HS-5 (cell line): ENCODE results near the gene CAV3.
A peak's percentile ranks its signal among the peaks of the same experiment; 100 is the strongest.

Experiments
- DNase-seq: peaks from one replicate; pipeline ENCODE4 v3.0.0-alpha.2; 2012; ENCODE audit warnings: low read depth

CAV3 gene

DNA sequence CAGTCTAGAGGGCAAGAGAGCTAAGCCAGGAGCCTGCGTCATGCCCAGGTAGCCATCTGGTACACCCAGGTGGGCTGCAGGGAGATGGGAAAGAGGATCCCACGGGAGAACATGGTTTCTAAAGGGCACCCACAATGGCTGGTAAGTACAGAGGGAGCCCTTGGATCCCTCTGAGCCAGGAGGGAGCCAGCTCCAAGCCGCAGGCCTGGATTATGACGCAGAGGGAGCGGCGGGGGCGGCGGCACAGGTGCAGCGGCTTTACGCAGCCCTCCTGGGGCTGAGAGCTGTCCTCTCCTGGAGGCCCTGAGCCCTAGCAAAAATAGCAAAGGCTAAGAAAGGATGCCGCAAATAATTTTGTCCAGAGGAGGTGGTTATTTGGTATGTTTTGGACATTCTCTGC, 2.8 kb downstream of the CAV3 start:
- no peak for DNase-seq

DNA sequence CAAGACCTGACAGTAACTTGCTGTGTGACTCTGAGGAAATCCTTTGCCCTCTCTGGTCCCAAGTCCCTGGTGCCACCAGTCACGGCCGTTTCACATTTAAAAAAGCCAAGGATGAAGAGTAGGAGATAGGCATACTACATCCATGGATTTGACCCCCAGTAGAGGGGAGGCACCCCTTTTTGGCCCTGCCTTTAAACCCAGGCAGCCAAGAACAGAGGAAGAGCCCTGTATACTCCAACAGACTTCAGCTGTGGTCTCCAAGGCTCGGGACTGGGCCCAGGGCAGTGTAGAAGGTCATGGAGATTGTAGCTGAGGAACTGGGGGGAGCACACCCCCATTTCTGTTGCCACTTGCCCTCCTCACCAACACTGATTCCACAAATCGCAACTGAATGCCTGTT, 3.7 kb downstream of the CAV3 start:
- no peak for DNase-seq

DNA sequence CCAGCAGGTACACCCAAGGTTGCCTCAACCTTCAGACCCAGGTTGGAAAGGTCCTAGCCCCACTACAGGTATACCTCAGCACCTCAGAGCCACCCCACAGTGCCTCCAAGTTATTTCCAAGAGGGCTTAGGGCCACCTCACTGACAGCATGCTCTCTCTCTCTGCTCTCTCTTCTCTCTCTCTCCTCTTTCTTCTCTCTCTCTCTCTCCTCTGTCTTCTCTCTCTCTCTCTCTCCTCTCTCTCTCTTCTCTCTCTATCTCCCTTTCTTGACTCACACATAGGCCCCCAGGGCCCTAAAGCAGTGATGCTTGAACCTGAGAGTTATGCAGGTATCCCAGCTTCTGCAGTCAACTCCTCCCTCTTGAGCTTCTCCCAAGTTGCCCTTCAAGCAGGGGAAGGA, 4.2 kb downstream of the CAV3 start:
- no peak for DNase-seq

DNA sequence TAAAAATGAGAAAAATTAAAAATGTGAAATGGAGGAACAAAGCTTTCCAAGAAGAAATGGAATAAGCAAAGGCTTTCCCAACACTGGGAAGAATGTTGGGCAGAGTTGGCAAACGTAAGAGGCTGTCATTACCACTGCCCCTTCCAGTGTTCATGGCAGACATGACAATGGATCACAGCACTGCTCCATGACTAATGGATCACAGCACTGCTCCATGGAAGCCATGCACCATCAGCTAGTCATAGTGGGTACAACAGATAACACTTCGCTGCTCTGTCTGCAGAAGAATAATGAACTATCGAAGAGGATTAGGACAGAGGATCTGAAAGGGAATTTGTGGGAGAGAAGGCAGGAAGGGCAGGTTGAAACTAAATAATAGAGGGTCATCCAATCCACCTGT, 5.0 kb downstream of the CAV3 start:
- DNase-seq, result no peak

DNA sequence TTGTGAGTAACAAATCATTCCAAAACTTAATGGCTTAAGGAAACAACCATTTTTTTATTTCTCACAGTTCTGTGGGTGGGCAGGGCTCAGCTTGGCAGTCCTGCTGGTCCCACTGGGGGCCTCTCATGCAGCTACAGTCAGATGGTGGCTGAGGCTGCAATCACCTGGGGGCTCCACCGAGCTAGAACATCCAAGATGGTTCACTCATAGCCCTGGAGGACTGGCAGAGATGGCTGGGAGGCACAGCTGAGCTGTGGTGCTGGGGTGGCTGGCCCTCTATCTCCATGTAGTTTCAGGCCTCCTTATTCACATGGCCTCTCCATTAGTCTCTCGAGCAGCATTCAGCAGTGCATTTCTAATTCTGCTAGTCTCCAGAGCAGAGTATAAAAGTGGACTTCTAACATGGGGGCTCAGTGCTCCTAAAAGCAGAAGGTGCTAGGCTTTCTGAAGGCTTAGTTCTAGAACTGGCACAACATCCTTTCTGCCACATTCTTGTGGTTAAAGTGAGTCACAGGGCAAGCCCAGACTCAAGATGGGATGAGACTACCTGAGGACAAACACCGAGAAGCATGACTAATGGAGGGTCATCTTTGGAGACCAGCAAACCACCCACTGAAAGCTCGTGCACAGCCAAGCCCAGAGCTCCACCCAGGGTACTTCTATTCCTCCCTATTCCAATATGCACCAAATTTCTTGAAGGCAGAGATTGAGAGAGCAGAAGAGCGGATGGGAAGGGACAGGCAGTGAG, 6.3 kb downstream of the CAV3 start:
- peak; percentile 93 for DNase-seq

DNA sequence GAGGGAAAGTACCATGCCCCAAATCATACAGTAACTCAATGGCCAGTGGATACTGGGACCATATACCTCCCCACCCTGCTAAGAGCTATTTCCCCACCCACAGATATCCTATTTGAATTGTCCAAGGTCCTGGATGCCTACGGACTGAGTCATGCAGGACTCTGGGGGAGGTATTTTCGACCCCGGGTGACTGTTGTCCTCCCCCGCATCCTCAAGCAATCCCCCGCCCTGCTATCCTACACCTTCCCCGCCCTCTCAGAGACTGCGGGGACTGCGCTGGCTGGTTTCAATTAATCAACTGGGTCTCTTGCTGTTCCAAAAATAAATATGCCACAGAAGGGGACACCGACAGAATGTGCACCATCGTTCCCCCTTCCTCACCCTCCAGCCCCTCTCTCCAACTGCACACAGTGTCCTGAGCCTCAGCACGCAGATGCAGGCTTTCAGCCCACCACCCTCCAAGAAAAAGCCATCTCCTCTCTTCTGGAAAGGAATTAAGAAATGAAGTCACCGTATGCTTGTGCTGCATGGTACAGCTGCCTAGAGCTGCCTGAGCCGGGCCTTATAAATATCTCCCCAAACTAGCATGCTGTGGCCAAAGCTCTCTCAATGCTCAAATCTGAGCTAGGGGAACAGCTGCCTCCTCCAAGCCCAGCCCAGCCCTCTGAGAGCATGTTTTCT, 8.1 kb downstream of the CAV3 start:
- peak; percentile 79 for DNase-seq

DNA sequence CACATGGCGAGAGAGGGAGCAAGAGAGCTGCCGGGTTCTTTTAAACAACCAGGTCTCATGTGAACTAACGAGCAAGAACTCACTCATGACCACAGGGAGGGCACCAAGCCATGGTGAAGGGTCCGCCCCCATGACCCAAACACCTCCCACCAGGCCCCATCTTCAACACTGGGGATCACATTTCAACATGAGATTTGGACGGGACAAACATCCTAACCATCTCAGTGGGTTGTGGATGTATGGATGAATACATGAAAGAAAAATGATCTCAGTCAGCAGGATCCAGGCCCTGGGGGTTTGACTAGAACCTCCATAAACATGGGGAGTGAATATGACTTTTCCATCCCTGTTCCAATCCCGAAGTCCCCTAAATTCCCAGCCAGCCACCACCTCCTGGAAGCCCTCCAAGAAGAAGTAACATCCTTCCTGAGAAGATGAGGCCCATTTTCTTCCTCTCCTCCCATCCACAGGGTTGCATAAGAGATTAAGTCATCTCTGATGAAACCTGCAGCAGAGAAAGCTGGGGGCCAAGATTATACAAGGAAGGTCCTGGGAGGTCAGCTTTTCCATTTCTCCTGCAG, 9.5 kb downstream of the CAV3 start:
- DNase-seq, result peak; percentile 58

DNA sequence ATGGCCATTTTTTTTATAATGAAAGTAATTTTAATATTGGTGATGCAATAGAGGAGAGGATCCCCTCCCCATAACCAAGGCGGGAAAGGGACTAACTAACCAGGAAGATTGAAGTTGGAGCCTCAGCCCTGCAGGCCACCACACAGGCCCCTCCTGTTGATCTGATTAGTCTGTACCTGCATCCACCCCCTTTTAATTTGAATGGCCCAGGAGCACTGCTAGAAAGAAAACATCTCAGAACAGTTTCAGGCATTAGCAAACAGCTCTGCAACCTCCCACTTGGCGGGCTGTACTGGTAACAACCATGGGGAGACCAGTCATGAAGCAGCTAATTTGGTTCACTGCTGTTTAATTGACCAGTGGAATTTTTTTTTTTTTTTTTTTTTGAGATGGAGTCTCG, 10.3 kb downstream of the CAV3 start:
- DNase-seq, result no peak

DNA sequence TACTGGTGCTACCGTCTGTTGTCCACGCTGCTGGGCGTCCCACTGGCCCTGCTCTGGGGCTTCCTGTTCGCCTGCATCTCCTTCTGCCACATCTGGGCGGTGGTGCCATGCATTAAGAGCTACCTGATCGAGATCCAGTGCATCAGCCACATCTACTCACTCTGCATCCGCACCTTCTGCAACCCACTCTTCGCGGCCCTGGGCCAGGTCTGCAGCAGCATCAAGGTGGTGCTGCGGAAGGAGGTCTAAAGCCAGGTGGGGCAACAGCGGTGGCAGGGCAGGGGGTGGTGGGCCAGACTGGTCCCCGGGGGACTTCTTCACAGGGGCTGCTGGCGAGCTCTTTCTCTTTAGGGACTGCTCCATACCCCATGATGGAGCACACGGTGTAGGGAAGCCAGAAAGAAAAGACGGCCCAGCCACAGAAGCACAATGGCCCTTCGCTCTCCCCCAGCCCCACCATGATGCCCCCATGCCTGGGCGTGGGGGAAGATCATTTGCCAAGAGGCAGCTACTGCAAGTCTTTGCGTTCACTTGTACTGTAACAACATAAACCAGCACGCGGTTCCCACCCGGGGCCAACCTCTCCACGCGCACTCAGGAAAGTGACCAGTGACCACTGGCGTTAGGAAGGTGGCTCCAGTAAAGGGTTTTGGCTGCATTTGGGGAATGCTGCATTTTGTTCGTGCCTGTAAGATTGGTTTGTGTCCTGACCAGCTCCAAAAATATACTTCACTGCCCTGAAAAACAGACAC, 12.2 kb downstream of the CAV3 start:
- no peak for DNase-seq

DNA sequence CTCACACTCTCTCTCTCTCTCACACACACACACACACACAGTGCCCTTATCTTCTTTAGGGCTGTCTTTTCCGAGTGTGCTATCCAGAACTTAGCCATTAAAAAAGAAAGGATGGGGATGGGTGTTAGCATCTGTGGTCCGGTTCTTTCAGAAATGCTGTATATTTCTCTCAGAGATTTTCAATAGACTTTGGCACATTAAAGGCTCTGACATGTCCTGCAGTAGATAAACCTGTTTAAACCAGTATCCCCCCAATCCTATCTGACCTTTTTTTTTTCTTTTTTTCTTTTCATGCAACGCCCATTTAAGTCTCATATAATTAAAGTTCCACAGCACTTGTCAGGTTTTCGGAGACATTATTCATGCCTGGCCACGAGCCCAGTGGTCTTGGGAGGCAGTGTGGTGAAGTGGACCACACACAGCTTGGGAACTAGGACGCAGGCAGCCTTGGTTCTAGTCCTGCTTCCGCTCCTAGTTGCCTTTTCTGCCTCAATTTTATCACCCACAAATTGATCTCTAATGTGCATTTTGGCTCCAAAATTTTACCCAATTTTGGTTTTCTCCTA, 13.3 kb downstream of the CAV3 start:
- DNase-seq, result no peak

DNA sequence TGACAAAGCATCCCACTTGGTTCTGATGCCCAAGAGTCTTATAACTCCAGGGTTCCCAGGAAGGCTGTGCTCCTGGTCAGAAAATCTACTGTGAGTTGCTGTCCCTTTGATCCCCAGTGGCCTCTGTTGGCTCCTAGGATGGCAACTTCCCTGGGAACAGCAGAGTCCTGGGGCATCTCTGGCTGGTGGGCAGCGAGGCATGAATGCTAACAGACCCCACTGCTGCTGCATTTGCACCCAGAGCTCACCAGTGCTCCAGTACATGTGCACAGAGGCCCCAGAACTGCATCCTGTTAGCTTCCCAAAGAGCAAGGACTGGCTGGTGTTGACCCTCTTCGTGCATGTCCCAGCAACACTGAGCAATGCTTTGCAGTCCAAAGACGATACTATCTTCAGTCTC, 15.7 kb downstream of the CAV3 start:
- DNase-seq, result no peak

DNA sequence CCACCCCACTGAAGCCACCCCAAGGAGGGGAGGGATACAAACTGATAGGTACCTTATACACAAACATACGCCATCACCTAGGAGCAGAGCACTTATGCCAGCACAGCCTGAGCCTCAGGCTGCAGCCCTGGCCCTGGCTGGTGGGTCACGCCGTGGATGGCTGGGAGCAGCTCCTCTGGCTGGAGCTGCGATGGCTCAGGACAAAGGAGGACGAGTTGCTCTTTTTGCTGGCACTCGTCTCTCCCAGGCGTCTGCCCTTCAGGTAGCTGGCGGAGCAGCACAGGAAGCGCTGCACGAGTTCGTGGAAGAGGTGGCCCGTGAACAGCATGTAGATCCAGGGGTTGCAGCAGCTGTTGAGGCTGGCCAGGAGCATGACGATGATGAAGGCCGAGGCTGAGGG, 19.2 kb downstream of the CAV3 start:
- no peak for DNase-seq

DNA sequence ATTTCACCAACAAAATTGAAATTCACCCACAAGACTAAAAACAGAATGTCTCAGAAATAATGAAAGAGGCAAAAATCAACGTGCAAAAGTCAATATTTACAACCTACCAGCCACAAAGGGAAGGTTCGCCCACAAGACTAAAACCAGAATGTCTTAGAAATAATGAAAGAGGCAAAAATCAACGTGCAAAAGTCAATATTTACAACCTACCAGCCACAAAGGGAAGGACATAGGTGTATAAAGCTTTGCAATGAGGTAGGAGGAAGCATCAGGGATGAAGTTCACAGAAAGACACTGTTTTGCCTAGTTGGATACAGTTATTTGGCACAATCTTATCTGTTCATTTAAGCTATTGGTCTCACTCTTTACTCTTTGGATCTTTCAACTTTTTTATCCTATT, 21.5 kb downstream of the CAV3 start:
- DNase-seq, result no peak

DNA sequence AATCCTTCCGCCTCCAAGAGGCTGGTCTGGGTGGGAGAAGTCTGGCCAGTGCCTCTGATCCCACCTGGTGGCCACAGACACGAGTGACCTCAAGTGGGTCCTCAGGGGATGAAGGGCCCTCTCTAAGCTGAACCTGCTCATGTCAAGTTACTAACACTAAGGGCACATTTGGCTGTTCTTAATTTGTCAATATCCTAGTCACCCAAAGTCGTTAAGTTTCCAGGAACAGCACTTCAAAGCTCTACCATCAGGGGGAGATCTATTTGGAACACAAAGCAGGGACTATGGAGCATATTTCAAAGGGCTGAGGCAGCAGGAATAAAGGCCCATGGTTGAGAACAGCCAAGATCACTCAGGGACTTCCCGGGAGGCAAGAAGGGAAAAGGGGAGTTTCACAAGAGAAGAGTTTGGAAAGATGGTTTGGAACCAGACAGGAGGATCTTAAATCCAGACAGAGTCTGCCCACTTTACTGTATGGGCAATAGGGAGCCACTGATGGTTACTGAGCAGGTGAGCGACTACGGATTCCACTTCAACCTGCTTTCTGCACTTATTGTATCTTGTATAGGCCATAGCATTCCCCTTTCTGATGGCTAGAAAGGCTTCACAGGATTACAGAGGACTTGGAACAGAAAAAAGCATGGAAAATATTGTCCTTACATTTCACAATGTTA, 22.1 kb downstream of the CAV3 start:
- DNase-seq, result no peak

DNA sequence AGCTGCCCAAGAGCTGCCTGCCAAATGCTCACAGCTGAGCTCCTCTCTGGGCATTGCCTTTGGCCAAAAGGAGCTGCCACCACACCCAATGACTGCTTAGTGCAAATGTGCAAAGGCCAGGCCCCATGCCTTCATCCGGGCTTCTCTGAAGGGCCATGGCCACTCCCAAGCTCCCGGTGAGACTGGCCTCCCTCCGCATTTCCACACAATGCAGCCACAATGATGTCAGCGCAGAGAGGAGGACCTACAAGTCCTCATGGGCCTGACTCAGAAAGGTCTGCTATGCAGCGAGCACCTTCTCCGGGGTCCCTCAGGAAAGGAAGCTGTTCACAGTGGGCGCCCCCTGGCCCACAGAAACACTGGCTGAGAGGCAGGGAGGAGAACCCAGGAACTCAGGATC, 23.1 kb downstream of the CAV3 start:
- DNase-seq, result no peak

DNA sequence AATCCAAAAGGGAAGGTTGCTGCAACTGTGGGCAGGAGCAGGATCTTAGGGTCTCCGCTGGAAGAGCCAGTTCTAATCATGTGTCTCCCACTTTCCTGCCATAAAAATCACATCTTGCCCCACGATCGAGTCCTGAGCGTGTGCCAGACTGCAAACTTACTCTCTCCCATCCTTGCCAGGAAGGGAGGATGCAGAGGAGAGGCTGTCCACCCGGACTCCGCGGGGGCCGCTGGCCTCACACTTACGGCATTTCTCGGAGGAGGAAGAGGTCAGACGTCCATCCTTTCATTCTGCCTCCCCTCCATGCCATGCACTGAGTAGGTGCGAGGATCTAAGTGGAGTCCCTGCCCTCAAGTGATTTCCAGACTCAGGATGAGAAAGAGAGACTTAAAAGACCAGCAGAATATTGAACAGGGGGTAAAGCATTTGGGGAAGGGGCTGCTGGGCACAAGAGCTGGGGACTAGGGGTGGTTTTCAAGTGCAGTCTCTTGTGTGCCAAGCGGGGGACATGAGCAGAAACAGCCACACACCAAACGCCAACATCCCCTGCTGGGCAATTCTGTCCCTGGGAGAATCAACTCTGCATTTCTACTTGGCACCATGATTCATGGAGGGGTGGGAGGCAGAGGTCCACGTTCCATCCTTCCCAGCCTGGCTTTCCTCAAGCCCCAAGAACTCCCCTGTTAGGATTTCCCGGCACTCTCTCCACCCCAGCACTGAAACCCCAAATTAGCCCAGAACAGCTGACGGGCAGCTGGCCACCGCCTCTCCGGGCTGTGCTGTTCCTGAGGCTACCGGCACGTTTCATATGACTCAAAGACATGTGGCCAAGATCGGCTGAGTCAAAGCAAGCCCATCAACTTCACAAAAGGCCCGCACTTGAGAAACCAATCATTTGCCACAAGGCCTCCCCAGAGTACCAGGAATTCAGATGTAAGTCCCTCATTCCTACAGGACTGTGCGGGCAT, 24.2 kb downstream of the CAV3 start:
- DNase-seq, result peak; percentile 74

DNA sequence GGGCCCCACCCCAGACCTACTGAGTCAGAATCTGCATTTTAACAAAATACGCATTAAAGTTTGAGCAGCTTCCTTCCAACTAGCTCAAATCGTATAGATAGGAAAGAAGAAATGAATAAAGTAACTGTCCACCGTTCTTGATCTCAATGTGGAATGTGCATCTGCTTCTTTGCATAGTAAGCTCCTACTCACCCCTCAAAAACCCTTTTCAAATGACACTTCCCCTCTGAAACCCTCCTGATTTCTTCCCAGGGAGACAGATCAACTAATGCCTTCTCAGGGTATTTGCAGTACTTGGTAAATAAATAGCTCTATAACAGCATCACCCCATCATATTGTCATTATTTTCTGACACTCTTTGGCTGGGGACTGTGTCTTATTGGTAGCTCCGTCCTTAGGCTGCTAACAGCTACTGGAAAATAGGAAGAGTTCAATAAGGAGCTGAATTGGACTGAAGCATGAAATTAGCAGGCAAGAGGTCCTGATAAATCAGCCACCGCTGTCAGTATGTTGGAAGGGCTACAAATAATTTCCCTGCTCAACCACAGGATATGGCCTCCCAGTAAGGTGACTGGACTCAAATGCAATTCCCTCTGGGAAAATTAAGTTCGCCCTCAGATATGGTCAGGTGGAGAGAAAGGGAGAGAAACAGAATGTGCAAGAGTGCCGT, 25.6 kb downstream of the CAV3 start:
- no peak for DNase-seq

DNA sequence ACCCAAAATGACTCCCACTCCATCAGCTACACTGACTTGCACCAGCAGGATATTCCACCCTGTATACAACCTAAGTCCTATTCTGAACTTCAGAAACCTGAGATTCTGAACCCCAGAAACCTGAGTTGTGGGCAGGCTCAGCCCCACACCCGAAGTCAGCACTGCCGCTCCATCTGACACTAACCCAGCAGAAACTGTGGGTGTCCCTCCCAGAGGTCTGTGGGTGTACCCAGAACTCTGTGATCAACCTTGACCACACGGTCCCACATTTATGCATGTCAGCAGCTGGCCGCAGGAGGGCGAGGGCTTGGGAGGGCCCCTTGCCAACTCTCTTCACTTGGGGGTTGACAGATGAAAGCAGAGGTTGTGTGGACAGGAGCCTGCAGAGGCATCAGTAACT, 26.5 kb downstream of the CAV3 start:
- no peak for DNase-seq

DNA sequence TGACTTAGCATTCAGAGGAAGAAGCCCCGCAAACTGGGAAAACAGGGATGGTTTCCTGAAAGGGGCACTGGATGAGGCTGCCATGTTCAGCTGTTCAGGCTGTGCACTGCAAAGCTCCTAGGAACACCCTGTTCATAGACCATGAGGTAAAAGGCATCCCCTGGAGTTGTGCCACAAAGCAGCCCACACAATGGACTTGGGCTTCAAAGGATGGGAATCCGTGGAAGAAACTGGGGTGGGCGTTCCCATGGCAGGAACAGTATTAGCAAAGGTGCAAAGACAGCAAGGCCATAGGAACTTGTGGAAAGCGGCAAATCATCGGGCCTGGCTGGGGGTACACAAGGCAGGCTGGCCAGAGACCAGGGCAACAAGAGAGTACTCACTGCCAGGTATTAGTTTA, 26.9 kb downstream of the CAV3 start:
- DNase-seq, result no peak

DNA sequence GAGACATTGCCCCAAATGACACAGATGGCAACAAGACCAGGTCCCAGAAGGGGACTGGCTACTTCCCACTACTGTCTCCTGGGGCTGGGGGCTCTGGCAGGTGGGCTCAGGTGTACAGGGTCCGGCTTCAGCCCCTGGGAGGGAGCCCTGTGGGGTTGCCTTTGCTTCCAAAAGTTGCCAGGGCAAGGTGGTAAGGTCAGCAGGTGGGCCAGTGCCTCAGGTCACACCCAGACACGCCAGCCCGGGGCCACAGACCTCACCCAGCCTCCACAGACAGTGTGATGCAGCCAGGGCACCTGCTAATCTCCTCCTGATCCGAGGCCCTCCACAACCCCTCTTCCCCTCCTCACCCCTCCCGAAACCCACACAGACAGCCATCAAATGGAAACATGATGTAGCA, 28.3 kb downstream of the CAV3 start:
- no peak for DNase-seq
